OCI-LY3 (cell line): ENCODE measurements around the gene ACTG2.

Experiments used
- EZH2phosphoT487 ChIP-seq: fragments of 200-600 bp; shearing (Covaris generic); IDR thresholded peaks from 2 replicates; pipeline ENCODE4 v1.6.1; 2018; ENCODE audit warnings: antibody characterized with exemption, mixed run types, low read depth
- TF ChIP-seq, protein P1 (sequence below): fragments of 200-600, 300-600 bp; sonication (generic); IDR thresholded peaks from 2 replicates; pipeline ENCODE4 v1.5.1; 2014; ENCODE audit warnings: antibody characterized with exemption, low read length, low read depth

- TF ChIP-seq, protein P1, sequence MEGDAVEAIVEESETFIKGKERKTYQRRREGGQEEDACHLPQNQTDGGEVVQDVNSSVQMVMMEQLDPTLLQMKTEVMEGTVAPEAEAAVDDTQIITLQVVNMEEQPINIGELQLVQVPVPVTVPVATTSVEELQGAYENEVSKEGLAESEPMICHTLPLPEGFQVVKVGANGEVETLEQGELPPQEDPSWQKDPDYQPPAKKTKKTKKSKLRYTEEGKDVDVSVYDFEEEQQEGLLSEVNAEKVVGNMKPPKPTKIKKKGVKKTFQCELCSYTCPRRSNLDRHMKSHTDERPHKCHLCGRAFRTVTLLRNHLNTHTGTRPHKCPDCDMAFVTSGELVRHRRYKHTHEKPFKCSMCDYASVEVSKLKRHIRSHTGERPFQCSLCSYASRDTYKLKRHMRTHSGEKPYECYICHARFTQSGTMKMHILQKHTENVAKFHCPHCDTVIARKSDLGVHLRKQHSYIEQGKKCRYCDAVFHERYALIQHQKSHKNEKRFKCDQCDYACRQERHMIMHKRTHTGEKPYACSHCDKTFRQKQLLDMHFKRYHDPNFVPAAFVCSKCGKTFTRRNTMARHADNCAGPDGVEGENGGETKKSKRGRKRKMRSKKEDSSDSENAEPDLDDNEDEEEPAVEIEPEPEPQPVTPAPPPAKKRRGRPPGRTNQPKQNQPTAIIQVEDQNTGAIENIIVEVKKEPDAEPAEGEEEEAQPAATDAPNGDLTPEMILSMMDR = no peak
- no peak for TF ChIP-seq EZH2phosphoT487
These were observed 40.4 kb downstream of the ACTG2 start for GRCh38 chr2:73933194-73933593.
